K562 (cell line): Measurements from ENCODE around the gene ZNF107. TPM values are rescaled to one million over a fixed set of nuclear protein-coding genes. Genes with fewer than 3 reads are reported as not detected.
A peak's percentile ranks its signal among the peaks of the same experiment; 100 is the strongest.

ENCODE experiments used
- BRCA1 ChIP-seq, 2 experiments: fragments of 450-650 bp in 1 of 2; sonication (generic) in 1 of 2; formaldehyde crosslinking in 1 of 2; IDR thresholded peaks; 2 replicates each; pipeline versions ENCODE4 v1.5.0 to v1.6.1; 2017 to 2020; ENCODE audit warnings: mild to moderate bottlenecking in 1 of 2, missing genetic modification reagents in 1 of 2
- CBX8 ChIP-seq: fragments of 200-600 bp; sonication (generic); IDR thresholded peaks from 2 replicates; pipeline ENCODE4 v1.6.1; 2012; ENCODE audit warnings: borderline replicate concordance, mixed run types, low read depth, mild to moderate bottlenecking, moderate library complexity, mixed read lengths, low read length, control low read depth, inconsistent platforms; ENCODE audit not compliant: poor library complexity, severe bottlenecking; ENCODE audit errors: extremely low read depth
- HSF4 ChIP-seq: fragments of 250-450 bp; sonication (Bioruptor Pico); IDR thresholded peaks from 2 replicates; pipeline ENCODE4 v2.1.2; 2022; ENCODE audit warnings: mild to moderate bottlenecking, moderate library complexity, borderline replicate concordance
- MAFK ChIP-seq: IDR thresholded peaks from 2 replicates; pipeline ENCODE4 v1.6.1; 2011; ENCODE audit warnings: low read length, improper control_type of control experiment
- MBD2 ChIP-seq: sonication (generic); IDR thresholded peaks from 2 replicates; pipeline ENCODE4 v1.6.1; 2016; ENCODE audit warnings: low read depth, borderline replicate concordance
- RFX1 ChIP-seq: fragments of 450-650 bp; IDR thresholded peaks from 2 replicates; pipeline ENCODE4 v1.6.1; 2016; ENCODE audit warnings: mild to moderate bottlenecking, moderate library complexity
- SMARCB1 ChIP-seq: IDR thresholded peaks from 2 replicates; pipeline ENCODE4 v1.6.1; 2011; ENCODE audit warnings: improper control_type of control experiment, low read depth; ENCODE audit not compliant: insufficient read length
- SREBF1 ChIP-seq: fragments of 150-350 bp; IDR thresholded peaks from 2 replicates; pipeline ENCODE4 v1.6.1; 2014; ENCODE audit warnings: antibody characterized with exemption, low read depth, low read length, borderline replicate concordance
- SREBF2 ChIP-seq: sonication (generic); formaldehyde crosslinking; IDR thresholded peaks from 2 replicates; pipeline ENCODE4 v1.4.0; 2020; ENCODE audit warnings: mild to moderate bottlenecking, missing genetic modification reagents
- TRIM24 ChIP-seq, 2 experiments: fragments of 450-650 bp; IDR thresholded peaks; 2 replicates each; pipeline ENCODE4 v1.6.1; 2016
- ZFX ChIP-seq: sonication (generic); formaldehyde crosslinking; IDR thresholded peaks from 2 replicates; pipeline ENCODE4 v1.8.0; 2022; ENCODE audit warnings: mild to moderate bottlenecking, missing genetic modification reagents, moderate library complexity
- ZNF184 ChIP-seq: sonication (generic); formaldehyde crosslinking; IDR thresholded peaks from 2 replicates; pipeline ENCODE4 v1.5.0; 2020; ENCODE audit warnings: missing genetic modification reagents
- ZNF695 ChIP-seq: fragments of 450-650 bp; formaldehyde crosslinking; IDR thresholded peaks from 2 replicates; pipeline ENCODE4 v1.4.0; 2020; ENCODE audit warnings: mild to moderate bottlenecking, moderate library complexity
- ZNF764 ChIP-seq: fragments of 250-450 bp; sonication (Bioruptor Pico); IDR thresholded peaks from 2 replicates; pipeline ENCODE4 v1.4.0; 2020; ENCODE audit warnings: low read depth, mild to moderate bottlenecking, moderate library complexity
- polyA plus RNA-seq, 8 experiments: library from polyadenylated mRNA; depleted of rRNA in 4 of 8; stranded (reverse) in 5 of 8; unstranded in 3 of 8; fragments of >200 nt; fragmentation: Nextera tagmentation in 2 of 8; fragmentation: Illumina TruSeq in 1 of 8; extraction: Ambion mirVana in 2 of 8; extraction: Trizol in 1 of 8; gene quantifications; 2 replicates each; pipeline versions ENCODE4 v1.2.1 to v1.2.3, GENCODE V29; 2011 to 2014; ENCODE audit warnings: inconsistent platforms in 1 of 8, missing spikeins in 1 of 8
- total RNA-seq, 7 experiments: library from RNA; depleted of rRNA in 6 of 7; stranded (reverse); fragments of >200 nt in 6 of 7; fragmentation: Illumina TruSeq in 2 of 7; extraction: Trizol in 2 of 7; gene quantifications; 2 replicates each; pipeline versions ENCODE4 v1.2.1 to v1.2.3, GENCODE V29; 2011 to 2021; ENCODE audit warnings: low replicate concordance in 1 of 7
- TF ChIP-seq, protein P1 (sequence below): IDR thresholded peaks from 3 replicates; pipeline ENCODE4 v1.6.1; 2011; ENCODE audit warnings: borderline replicate concordance, mild to moderate bottlenecking; ENCODE audit not compliant: insufficient read length, insufficient read depth
- TF ChIP-seq, protein P2 (sequence below): fragments of 450-650 bp; formaldehyde crosslinking; IDR thresholded peaks from 2 replicates; pipeline ENCODE4 v1.4.0; 2022; ENCODE audit warnings: missing genetic modification characterization
- TF ChIP-seq, protein P3 (sequence below): sonication (generic); formaldehyde crosslinking; IDR thresholded peaks from 2 replicates; pipeline ENCODE4 v1.8.0; 2022; ENCODE audit warnings: mild to moderate bottlenecking, missing genetic modification reagents, borderline replicate concordance
- TF ChIP-seq, protein P4 (sequence below), 2 experiments: IDR thresholded peaks; 2 replicates each; pipeline ENCODE4 v1.6.1; 2012; ENCODE audit warnings: improper control_type of control experiment in 2 of 2, low read depth in 2 of 2, low read length in 2 of 2, borderline replicate concordance in 1 of 2
- TF ChIP-seq, protein P5 (sequence below): fragments of 450-650 bp; IDR thresholded peaks from 2 replicates; pipeline ENCODE4 v1.6.1; 2016; ENCODE audit warnings: mild to moderate bottlenecking

ZNF107 gene
- total and polyA plus RNA-seq, 9 of the 15 experiments (the other 6 are each of a cell fraction or from before 2014, with no cell fraction given), result 2.4 to 14.2 (median 7.9) TPM

DNA sequence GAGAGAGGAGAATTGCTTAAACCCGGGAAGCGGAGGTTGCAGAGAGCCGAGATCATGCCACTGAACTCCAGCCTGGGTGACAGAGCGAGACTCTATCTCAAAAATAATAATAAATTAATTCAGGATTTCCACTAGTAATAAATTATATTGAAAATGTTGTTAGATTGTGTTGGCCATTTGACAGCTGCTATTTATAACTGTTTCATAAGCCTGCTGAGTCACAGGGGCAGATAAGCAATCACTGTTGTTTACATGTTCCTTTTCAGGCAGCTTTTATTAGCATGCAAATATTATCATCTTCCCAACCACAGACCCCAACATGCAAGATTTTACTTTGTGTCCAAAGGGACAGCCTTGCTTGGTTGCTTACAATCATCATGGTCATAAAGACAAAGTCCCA is 78.7 kb downstream of the ZNF107 start (continued):
- TF ChIP-seq TRIM24 (IDR thresholded peaks at IDR 0.05) (peak; percentile 80 to 90), SMARCB1 (no peak), SREBF2 (CRISPR knock-in tag) (no peak), ZNF764 (CRISPR knock-in tag) (no peak), MBD2 (no peak), SREBF1 (no peak), RFX1 (no peak), MAFK (peak; percentile 60; the same call in 1 of the 2 replicates), ZFX (no peak), ZNF695 (CRISPR knock-in tag) (no peak), BRCA1 (IDR thresholded peaks at IDR 0.05) (no peak), BRCA1 (CRISPR knock-in tag; IDR thresholded peaks at IDR 0.05) (no peak), CBX8 (no peak), HSF4 (no peak), ZNF184 (CRISPR knock-in tag) (no peak)
- TF ChIP-seq, protein P1, sequence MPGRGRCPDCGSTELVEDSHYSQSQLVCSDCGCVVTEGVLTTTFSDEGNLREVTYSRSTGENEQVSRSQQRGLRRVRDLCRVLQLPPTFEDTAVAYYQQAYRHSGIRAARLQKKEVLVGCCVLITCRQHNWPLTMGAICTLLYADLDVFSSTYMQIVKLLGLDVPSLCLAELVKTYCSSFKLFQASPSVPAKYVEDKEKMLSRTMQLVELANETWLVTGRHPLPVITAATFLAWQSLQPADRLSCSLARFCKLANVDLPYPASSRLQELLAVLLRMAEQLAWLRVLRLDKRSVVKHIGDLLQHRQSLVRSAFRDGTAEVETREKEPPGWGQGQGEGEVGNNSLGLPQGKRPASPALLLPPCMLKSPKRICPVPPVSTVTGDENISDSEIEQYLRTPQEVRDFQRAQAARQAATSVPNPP, result no peak
- TF ChIP-seq, protein P2, sequence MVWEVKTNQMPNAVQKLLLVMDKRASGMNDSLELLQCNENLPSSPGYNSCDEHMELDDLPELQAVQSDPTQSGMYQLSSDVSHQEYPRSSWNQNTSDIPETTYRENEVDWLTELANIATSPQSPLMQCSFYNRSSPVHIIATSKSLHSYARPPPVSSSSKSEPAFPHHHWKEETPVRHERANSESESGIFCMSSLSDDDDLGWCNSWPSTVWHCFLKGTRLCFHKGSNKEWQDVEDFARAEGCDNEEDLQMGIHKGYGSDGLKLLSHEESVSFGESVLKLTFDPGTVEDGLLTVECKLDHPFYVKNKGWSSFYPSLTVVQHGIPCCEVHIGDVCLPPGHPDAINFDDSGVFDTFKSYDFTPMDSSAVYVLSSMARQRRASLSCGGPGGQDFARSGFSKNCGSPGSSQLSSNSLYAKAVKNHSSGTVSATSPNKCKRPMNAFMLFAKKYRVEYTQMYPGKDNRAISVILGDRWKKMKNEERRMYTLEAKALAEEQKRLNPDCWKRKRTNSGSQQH (CRISPR knock-in tag), result no peak
- TF ChIP-seq, protein P3, sequence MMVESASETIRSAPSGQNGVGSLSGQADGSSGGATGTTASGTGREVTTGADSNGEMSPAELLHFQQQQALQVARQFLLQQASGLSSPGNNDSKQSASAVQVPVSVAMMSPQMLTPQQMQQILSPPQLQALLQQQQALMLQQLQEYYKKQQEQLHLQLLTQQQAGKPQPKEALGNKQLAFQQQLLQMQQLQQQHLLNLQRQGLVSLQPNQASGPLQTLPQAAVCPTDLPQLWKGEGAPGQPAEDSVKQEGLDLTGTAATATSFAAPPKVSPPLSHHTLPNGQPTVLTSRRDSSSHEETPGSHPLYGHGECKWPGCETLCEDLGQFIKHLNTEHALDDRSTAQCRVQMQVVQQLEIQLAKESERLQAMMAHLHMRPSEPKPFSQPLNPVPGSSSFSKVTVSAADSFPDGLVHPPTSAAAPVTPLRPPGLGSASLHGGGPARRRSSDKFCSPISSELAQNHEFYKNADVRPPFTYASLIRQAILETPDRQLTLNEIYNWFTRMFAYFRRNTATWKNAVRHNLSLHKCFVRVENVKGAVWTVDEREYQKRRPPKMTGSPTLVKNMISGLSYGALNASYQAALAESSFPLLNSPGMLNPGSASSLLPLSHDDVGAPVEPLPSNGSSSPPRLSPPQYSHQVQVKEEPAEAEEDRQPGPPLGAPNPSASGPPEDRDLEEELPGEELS (CRISPR knock-in tag), result no peak
- TF ChIP-seq, protein P4, sequence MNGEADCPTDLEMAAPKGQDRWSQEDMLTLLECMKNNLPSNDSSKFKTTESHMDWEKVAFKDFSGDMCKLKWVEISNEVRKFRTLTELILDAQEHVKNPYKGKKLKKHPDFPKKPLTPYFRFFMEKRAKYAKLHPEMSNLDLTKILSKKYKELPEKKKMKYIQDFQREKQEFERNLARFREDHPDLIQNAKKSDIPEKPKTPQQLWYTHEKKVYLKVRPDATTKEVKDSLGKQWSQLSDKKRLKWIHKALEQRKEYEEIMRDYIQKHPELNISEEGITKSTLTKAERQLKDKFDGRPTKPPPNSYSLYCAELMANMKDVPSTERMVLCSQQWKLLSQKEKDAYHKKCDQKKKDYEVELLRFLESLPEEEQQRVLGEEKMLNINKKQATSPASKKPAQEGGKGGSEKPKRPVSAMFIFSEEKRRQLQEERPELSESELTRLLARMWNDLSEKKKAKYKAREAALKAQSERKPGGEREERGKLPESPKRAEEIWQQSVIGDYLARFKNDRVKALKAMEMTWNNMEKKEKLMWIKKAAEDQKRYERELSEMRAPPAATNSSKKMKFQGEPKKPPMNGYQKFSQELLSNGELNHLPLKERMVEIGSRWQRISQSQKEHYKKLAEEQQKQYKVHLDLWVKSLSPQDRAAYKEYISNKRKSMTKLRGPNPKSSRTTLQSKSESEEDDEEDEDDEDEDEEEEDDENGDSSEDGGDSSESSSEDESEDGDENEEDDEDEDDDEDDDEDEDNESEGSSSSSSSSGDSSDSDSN (IDR thresholded peaks at IDR 0.05; ENCODE audit: borderline replicate concordance in 1 of 2, low read depth in 2 of 2, low read length in 2 of 2), result no peak
- TF ChIP-seq, protein P5, sequence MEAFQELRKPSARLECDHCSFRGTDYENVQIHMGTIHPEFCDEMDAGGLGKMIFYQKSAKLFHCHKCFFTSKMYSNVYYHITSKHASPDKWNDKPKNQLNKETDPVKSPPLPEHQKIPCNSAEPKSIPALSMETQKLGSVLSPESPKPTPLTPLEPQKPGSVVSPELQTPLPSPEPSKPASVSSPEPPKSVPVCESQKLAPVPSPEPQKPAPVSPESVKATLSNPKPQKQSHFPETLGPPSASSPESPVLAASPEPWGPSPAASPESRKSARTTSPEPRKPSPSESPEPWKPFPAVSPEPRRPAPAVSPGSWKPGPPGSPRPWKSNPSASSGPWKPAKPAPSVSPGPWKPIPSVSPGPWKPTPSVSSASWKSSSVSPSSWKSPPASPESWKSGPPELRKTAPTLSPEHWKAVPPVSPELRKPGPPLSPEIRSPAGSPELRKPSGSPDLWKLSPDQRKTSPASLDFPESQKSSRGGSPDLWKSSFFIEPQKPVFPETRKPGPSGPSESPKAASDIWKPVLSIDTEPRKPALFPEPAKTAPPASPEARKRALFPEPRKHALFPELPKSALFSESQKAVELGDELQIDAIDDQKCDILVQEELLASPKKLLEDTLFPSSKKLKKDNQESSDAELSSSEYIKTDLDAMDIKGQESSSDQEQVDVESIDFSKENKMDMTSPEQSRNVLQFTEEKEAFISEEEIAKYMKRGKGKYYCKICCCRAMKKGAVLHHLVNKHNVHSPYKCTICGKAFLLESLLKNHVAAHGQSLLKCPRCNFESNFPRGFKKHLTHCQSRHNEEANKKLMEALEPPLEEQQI, result no peak
